Panc1 (cell line): ENCODE measurements around the gene CNGA2. TPM values are rescaled to one million over a fixed set of nuclear protein-coding genes. Genes with fewer than 3 reads are reported as not detected.

Experiments
- ATAC-seq: fragments of 200-7000 bp; cut with Tn5 transposase; 2 replicates; pipeline ENCODE4 v1.9.1; 2020; ENCODE audit warnings: mild to moderate bottlenecking, moderate library complexity
- BruUV-seq: library from RNA; stranded (reverse); fragments of 400-500 nt; replicated peaks from 2 replicates; lab custom pipeline; 2021; lab: Mats Ljungman, UMichigan
- CTCF ChIA-PET: fragments of 300-600 bp; sonication (Branson Sonifier 250); formaldehyde crosslinking; loops from one replicate; lab custom pipeline; 2022; ENCODE audit warnings: antibody characterized with exemption; lab: Charles Lee
- POLR2A ChIA-PET: fragments of 300-600 bp; sonication (Branson Sonifier 250); formaldehyde crosslinking; loops from one replicate; lab custom pipeline; 2022; ENCODE audit warnings: antibody characterized with exemption; lab: Charles Lee
- DNase-seq: peaks from one replicate; pipeline ENCODE4 v3.0.0-alpha.2; 2010; ENCODE audit warnings: low read depth, low spot score
- H3K27ac ChIP-seq: 2 replicates; pipeline ENCODE4 v1.5.1; 2011; ENCODE audit warnings: mild to moderate bottlenecking, low read length, inconsistent platforms
- H3K27me3 ChIP-seq: fragments of 200-500 bp; sonication (Bioruptor generic); 2 replicates; pipeline ENCODE4 v1.6.0; 2014; ENCODE audit warnings: low read length, inconsistent platforms; ENCODE audit not compliant: control insufficient read depth, insufficient read depth
- H3K36me3 ChIP-seq: fragments of 200-500 bp; sonication (Bioruptor generic); 2 replicates; pipeline ENCODE4 v1.5.1; 2014; ENCODE audit warnings: inconsistent platforms, mild to moderate bottlenecking, low read length, moderate library complexity; ENCODE audit not compliant: control insufficient read depth, insufficient read depth
- H3K4me1 ChIP-seq: 2 replicates; pipeline ENCODE4 v1.5.1; 2011; ENCODE audit warnings: inconsistent platforms, mild to moderate bottlenecking, low read length, moderate library complexity; ENCODE audit not compliant: control insufficient read depth, insufficient read depth
- H3K4me3 ChIP-seq, 2 experiments: 2 replicates each; pipeline ENCODE4 v1.5.1; 2011 to 2012; ENCODE audit warnings: low read depth in 2 of 2, low read length in 2 of 2, mild to moderate bottlenecking in 2 of 2, inconsistent platforms in 1 of 2, moderate library complexity in 1 of 2
- H3K9me3 ChIP-seq: fragments of 200-500 bp; sonication (Bioruptor generic); 2 replicates; pipeline ENCODE4 v1.5.1; 2014; ENCODE audit warnings: low read depth, mild to moderate bottlenecking, inconsistent platforms, low read length, moderate library complexity; ENCODE audit not compliant: control insufficient read depth, insufficient read depth
- CTCF ChIP-seq: fragments of 450-650 bp; IDR thresholded peaks from 2 replicates; pipeline ENCODE4 v1.5.1; 2017; ENCODE audit warnings: mild to moderate bottlenecking
- POLR2AphosphoS5 ChIP-seq: IDR thresholded peaks from 2 replicates; pipeline ENCODE4 v1.6.1; 2012; ENCODE audit warnings: mild to moderate bottlenecking, low read depth, low read length, moderate library complexity
- REST ChIP-seq, 2 experiments: IDR thresholded peaks; 2 replicates each; pipeline ENCODE4 v1.6.1; 2011 to 2012; ENCODE audit warnings: low read depth in 2 of 2, control low read depth in 1 of 2, low read length in 1 of 2, mild to moderate bottlenecking in 1 of 2, moderate library complexity in 1 of 2; ENCODE audit not compliant: insufficient read depth in 1 of 2
- SIN3A ChIP-seq: IDR thresholded peaks from 2 replicates; pipeline ENCODE4 v1.6.1; 2012; ENCODE audit warnings: low read depth, mild to moderate bottlenecking, low read length, moderate library complexity, borderline replicate concordance; ENCODE audit not compliant: insufficient read depth
- TCF7L2 ChIP-seq: IDR thresholded peaks from 2 replicates; pipeline ENCODE4 v1.6.1; 2011; ENCODE audit warnings: mild to moderate bottlenecking, low read depth, low read length, inconsistent platforms
- in situ Hi-C: cut with HindIII; loops from 2 replicates; pipeline ENCODE4 v1.10.0; 2016; ENCODE audit warnings: low sequenced_read_pairs, low pct_unique_long_range_greater_than_20kb
- intact Hi-C: fragments of 100-400 bp; cut with micrococcal nuclease; formaldehyde crosslinking; loops from one replicate; pipeline ENCODE4 v1.10.0; 2022; ENCODE audit not compliant: unreplicated experiment
- total RNA-seq: library from RNA; stranded (reverse); gene quantifications from one replicate; pipeline ENCODE4 v1.2.1, GENCODE V29; 2021; ENCODE audit not compliant: unreplicated experiment

CNGA2 gene
- total RNA-seq, 1 experiment from 2014 or later: not detected

GRCh38 chrX:151737494-151737893 lies 2.9 kb downstream of the CNGA2 start:
- H3K9me3 ChIP-seq: no peaks in the 10 kb centered on the region
- no peaks in the 10 kb centered on the region for H3K36me3 ChIP-seq
- TF ChIP-seq CTCF (no peak), REST (IDR thresholded peaks at IDR 0.05; ENCODE audit: insufficient read depth in 1 of 2, low read depth in 2 of 2, low read length in 1 of 2) (no peak), SIN3A (no peak), TCF7L2 (no peak), POLR2AphosphoS5 (no peak)
- in situ Hi-C loops (no loop called here), intact Hi-C loops (no loop called here)
- CTCF ChIA-PET: no interaction called here
- H3K4me1 ChIP-seq: no peaks in the 10 kb centered on the region
- H3K27ac ChIP-seq: no peak overlapping the region
- ATAC-seq (no peak), DNase-seq (no peak)
- no peaks in the 10 kb centered on the region; the same call in 1 of the 2 replicates for H3K27me3 ChIP-seq
- POLR2A ChIA-PET: interaction anchor here (0.6 kb wide), 1 partner anchor 534 kb away, joined by 5 read pairs; no protein-coding TSS in a partner anchor
- no peak overlapping the region for H3K4me3 ChIP-seq
- BruUV-seq: no TSS peak

GRCh38 chrX:151738751-151739150 lies 4.2 kb downstream of the CNGA2 start:
- ATAC-seq: no peak
- H3K4me1 ChIP-seq: no peaks in the 10 kb centered on the region
- CTCF ChIA-PET: no interaction called here
- in situ Hi-C loops: no loop called here
- H3K4me3 ChIP-seq: no peak overlapping the region
- H3K9me3 ChIP-seq: no peaks in the 10 kb centered on the region
- no TSS peak for BruUV-seq
- intact Hi-C loops: no loop called here
- POLR2A ChIA-PET: no interaction called here
- H3K27me3 ChIP-seq: no peaks in the 10 kb centered on the region; the same call in 1 of the 2 replicates
- no peak overlapping the region for H3K27ac ChIP-seq
- no peak for DNase-seq
- H3K36me3 ChIP-seq: no peaks in the 10 kb centered on the region
- TF ChIP-seq POLR2AphosphoS5: no peak
- no peak for TF ChIP-seq CTCF
- TF ChIP-seq TCF7L2: no peak
- TF ChIP-seq REST (IDR thresholded peaks at IDR 0.05; ENCODE audit: insufficient read depth in 1 of 2, low read depth in 2 of 2, low read length in 1 of 2): no peak
- TF ChIP-seq SIN3A: no peak
